GM19372 (cell line): ENCODE data around the gene PPIF.

Experiments used
- ATAC-seq: cut with Tn5 transposase; IDR thresholded peaks from one replicate; pipeline ENCODE4 v1.9.1; 2021; ENCODE audit warnings: mild to moderate bottlenecking, low read depth, moderate library complexity; ENCODE audit not compliant: unreplicated experiment

Gene PPIF

GRCh38 chr10:79383974-79384606 lies 36.8 kb downstream of the PPIF start:
- ATAC-seq: no peak

DNA sequence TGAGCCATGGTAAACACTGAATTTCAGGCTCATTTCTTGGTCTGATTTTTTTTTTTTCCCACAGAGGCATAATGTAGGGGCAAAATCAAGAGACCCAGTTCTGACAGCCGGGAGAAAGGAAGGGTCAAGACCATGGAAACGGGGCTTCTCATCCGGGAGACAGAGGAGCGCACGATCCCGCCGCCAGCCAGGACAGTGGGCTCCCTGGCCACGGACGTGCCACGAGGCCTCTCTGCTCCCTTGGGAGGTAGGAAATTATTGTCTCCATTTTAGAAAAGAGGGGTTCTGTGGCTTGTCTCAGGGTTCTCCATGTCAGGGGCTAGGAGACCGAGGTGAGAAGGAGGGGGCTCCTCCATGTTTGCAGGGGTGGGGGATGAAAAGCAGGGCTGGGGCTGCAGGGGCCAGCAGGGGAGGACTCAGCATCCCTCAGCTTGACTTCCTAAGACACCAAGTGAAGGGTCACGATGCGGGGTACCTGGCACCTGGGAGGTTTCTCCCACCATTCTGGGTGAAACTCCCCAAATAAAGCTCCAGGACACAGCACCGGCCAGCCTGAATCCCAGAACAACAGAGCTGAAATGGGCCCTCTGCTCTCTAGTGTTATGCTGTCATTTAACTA lies 37.6 kb downstream of the PPIF start:
- no peak for ATAC-seq

- no peak for ATAC-seq
These were observed 38.1 kb downstream of the PPIF start for GRCh38 chr10:79385392-79385795.

DNA sequence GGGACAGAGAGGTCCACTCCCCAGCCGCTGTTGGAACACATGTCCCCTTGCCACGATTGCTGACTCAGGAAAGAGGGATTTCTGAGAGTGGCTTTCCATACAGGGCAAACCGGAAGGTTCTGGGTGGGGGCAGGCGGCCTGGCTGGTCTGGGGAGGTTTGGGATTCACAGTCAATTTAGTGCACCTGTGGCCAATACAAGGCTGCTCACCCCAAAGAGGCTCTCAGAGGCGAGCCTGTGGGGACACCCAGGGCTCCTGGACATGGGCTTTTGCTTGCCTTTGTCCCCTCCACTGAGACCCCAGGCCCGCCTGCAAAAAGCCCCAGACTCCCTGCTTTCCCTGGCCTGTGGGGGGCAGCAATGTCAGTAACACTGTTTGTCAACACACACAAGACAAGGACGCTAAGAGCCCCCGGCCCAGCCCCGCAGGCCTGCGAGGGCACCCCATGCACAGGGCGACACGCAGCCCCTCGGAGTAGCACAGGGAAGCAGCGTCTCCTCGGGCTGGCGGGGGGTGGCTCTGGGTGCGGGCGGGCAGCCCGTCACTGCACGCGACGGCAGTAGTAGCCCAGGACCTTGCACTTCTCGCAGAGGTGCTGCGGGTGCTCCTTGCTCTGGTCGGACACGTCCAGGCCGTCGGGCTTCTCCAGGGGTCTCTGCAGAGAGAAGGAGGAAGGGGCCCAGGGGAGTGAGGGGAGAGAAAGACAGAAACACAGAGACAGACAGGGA lies 38.7 kb downstream of the PPIF start:
- no peak for ATAC-seq

- ATAC-seq: no peak
These were observed 39.6 kb downstream of the PPIF start for GRCh38 chr10:79386637-79387465.

- no peak for ATAC-seq
These were observed 40.3 kb downstream of the PPIF start for GRCh38 chr10:79387466-79387973.

- no peak for ATAC-seq
These were observed 40.9 kb downstream of the PPIF start for GRCh38 chr10:79387974-79388850.

- ATAC-seq: no peak
These were observed 42.8 kb downstream of the PPIF start for GRCh38 chr10:79390057-79390456.

GRCh38 chr10:79390551-79391229 lies 43.4 kb downstream of the PPIF start:
- no peak for ATAC-seq

DNA sequence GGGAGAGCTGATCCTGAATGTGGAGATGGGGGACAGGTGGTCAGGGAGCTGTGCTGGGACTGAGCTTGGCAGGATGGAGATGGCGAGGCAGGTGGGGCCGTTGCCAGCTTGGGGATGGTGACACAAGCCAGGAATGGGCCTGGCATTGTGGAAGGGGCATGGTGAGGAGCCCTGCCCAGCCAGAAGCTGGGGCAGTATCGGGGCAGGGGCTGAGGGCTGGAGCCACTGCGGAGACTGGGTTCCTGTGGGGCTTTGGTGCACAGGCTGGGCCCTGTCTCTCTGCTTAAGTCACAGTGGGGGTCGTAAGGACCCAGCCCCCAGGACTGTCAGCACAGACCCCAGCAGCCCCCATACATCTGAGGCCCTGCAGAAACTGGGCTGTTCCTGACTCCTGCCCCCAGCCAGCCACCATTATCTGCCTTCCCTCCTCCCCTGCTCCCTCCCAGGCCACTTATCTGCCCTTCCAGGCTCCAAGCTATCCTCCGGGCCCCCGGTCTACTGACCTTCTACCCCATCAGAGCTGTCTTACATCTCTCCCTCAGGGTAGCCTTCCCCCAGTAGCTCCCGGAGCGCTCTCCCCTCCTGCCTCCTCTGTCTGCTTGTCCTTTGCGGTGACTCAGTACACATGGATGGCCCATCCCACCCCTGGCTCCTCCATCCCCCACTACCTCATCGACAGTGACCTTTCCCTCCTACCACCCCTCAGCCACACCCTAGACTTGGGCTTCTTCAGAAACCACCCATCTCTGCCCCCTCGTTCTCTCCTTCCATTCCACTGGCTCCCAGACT lies 44.2 kb downstream of the PPIF start:
- ATAC-seq: no peak

- ATAC-seq: no peak
These were observed 44.7 kb downstream of the PPIF start for GRCh38 chr10:79392020-79392398.

- no peak for ATAC-seq
These were observed 45.4 kb downstream of the PPIF start for GRCh38 chr10:79392506-79393176.

DNA sequence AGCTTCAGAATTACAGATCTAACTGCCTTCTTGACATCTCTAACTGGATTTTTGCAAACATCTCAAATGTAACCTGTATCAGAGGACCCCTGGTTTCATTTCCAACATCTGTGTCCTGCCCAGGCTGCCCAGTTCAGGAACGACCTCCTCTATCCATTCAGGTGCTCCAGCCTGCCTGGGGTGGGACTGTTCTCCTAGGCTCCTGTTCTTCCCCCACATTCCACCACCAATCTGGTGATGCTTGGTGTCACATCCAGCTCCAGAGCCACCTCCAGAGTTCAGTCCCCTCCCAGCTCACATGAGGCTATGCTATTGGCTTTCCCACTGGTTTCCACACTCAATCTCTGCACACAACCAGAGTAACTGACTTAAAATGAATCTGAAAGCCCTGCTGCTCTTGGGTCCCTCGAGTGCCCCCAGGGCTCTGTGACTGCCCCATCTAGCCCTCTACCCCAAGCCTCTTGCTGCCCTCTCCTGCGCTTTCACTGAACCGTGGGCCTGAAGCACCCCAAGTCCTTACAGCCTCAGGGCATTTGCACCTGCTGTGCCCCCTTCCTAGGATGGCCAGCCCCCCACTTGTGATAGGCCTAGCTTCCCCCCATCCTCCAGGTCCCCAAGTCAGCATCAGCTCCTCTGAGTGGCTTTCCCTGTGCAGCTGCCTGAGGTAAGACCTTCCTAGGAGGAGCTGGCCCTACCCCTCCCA lies 46.1 kb downstream of the PPIF start:
- ATAC-seq: no peak

GRCh38 chr10:79393924-79394610 lies 46.8 kb downstream of the PPIF start:
- no peak for ATAC-seq

DNA sequence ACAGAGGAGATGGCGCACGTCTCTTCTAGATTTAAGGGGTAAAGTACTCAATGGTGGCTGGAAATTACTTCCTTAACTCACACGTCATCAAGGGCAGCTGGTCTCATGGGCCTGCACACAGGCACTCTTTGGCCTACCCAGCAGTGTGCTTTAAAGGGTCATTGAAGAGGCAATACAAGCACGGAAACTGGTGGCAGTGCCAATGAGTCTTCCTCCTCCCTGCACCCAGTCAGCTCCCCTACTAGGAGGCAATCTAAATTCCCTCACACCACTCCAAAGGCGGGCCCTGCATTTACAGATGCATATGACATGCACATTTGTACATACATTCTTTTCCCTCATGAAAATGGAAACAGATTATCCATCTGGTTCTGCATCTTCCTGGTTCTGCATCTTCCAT lies 47.4 kb downstream of the PPIF start:
- ATAC-seq: no peak

DNA sequence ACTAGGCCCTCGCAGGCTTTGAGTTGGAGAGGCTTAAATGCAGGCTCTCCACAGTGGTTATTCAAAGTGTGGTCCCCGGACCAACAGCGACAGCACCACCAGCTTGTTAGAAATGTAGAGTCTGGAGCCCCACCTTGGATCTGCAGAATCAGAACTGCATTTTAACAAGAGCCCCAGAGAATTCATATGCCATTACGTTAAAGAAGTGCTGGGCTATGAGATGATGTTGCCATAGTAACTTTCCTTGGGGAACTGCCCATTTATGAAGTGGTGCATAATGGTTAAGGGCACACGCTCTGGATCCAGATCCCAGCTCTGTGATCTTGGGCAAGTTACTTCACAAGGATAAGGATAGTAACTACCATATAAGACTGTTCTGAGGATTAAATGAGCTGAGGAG lies 49.3 kb downstream of the PPIF start:
- ATAC-seq: no peak

DNA sequence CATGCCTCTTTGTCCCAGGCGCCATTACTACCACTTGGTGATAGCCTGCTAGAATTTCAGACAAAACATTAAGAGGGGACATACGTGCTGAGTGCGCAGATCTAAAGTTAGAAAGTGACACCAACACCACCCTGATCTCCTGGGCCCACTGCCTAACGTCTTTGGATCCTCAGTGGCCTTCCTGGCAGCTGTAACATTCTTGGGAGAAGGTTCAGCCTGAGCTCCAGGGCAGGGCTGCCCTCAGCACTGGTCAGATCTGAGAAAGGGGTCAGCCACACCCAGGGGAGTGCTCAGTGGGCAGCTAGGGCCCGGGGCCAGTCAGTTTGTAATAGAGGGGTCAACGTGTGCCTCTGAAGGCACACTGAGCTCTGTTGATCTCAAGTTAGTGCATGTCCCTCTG lies 49.8 kb downstream of the PPIF start:
- ATAC-seq: no peak
